Erythroblast (primary cell): Measurements from ENCODE around the gene ZSCAN23.

Source experiments
- GATA1 ChIP-seq: IDR thresholded peaks from 2 replicates; pipeline ENCODE4 v1.6.1; 2011; ENCODE audit warnings: low read depth, mild to moderate bottlenecking, control low read depth, low read length, moderate library complexity
- POLR2A ChIP-seq: IDR thresholded peaks from 2 replicates; pipeline ENCODE4 v1.6.1; 2011; ENCODE audit warnings: mild to moderate bottlenecking, low read length

GRCh38 chr6:28393912-28394662, 49.2 kb downstream of the ZSCAN23 start:
- TF ChIP-seq POLR2A (no peak), GATA1 (no peak)
